ENCODE measurements around the gene NXPH3.

- TF ChIP-seq POLR2A (IDR thresholded peaks at IDR 0.05; ENCODE audit: low read length) (no peak), GATA1 (IDR thresholded peaks at IDR 0.05; ENCODE audit: low read depth, low read length) (no peak)
Measured at GRCh38 chr17:49549311-49549605, 26.4 kb upstream of the NXPH3 start.
